Measurements from ENCODE around the gene ZSWIM5. TPM values are rescaled to one million over a fixed set of nuclear protein-coding genes. Genes with fewer than 3 reads are reported as not detected.
A peak's percentile ranks its signal among the peaks of the same experiment; 100 is the strongest.

Gene ZSWIM5
- total RNA-seq, 4 donors from 2014 or later, result 0.53 to 1.3 (median 0.81) TPM

DNA sequence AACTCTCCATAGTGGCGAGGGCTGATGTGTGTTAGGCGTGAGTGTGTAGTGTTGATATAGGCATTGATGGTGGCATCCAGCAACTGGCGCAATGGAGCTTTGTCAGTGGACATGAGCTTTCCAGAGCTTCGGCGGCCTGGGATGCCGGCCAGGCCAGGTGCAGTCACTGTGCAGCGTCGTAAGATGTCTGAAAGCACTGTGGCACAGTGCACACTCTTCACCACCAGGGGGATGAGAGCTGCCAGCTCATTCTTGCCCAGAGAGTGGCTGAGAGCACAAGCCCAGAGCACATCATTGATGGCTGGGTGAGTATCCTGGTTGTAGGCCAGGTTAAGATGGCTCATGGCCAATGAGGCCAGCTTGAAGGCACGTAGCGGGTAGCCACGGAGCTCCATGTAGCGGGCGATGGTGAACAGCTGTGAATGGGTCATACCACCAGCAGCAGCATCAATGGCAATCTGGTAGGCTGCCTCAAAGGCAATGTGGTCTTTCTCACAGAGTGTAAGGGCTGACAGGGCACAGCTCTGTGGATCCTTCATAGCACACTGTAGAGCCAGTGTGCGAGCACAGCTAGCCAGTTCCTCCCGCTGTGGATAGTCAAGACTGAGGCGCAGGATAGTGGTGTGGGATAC, 187.7 kb downstream of the ZSWIM5 start:
- TF ChIP-seq CTCF (IDR thresholded peaks at IDR 0.05 in 4 of 5, conservative IDR thresholded peaks at IDR 0.05 in 1 of 5) (peak in 4 of 5 experiments; percentile 35 to 52 (median 43)), POLR2A (IDR thresholded peaks at IDR 0.05) (no peak)
- H3K27ac ChIP-seq, result no peak overlapping the region
- H3K9me3 ChIP-seq, result no peaks in the 10 kb centered on the region
- peak in 1 of 2 donors; percentile 46 for ATAC-seq
- in situ Hi-C loops (cut with MboI; ENCODE audit: low sequenced_read_pairs in 4 of 4), result loop anchor here (5.0 to 25.0 kb wide), 7 partner anchors 279 to 546 kb away; partner anchors contain the start of genes TESK2 (in 3 of the 4) and AKR1A1 (in 2 of the 4)
- no peak overlapping the region for H3K4me3 ChIP-seq
- intact Hi-C loops (cut with DNase I; ENCODE audit: low total_unique reads), result loop anchor here (10.0 kb wide), 1 partner anchor 184 kb away; no protein-coding TSS in a partner anchor
- peaks cover 6 to 15% of the 10 kb centered on the region in 2 donors for H3K4me1 ChIP-seq
- H3K27me3 ChIP-seq, result no peaks in the 10 kb centered on the region
- no peak for DNase-seq
- H3K36me3 ChIP-seq, result peaks cover 0 to 12% of the 10 kb centered on the region in 2 donors

DNA sequence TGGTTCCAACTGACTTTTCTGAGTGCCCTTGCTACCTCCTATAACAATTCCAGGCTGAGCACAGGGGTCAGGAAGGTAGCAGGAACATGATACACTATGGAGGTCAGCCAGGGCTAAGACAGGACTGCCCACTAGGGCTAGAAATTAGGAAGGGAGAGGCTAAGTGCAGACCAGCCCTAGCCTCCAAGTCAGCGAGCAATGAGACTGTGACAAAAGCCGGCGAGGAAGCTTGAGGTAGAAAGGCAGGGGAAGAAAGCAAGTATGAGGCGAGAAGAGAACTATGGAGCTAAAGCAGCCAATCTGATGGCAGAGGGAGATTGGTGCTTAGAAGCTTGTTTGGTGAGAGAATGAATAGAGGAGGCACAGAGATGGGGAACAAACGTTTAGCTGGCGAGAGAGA, 189.6 kb downstream of the ZSWIM5 start:
- in situ Hi-C loops (cut with MboI; ENCODE audit: low sequenced_read_pairs in 4 of 4) (loop anchor here (5.0 to 25.0 kb wide), 7 partner anchors 281 to 548 kb away; partner anchors contain the start of genes TESK2 (in 3 of the 4) and AKR1A1 (in 2 of the 4)), intact Hi-C loops (cut with DNase I; ENCODE audit: low total_unique reads) (loop anchor here (10.0 kb wide), 1 partner anchor 182 kb away; no protein-coding TSS in a partner anchor)
- no peak overlapping the region for H3K27ac ChIP-seq
- H3K9me3 ChIP-seq, result no peaks in the 10 kb centered on the region
- H3K27me3 ChIP-seq, result no peaks in the 10 kb centered on the region
- H3K36me3 ChIP-seq, result peaks cover 0 to 19% of the 10 kb centered on the region in 2 donors
- no peak for DNase-seq
- TF ChIP-seq POLR2A (IDR thresholded peaks at IDR 0.05) (no peak), CTCF (IDR thresholded peaks at IDR 0.05 in 4 of 5, conservative IDR thresholded peaks at IDR 0.05 in 1 of 5) (no peak)
- no peak overlapping the region for H3K4me3 ChIP-seq
- ATAC-seq, result no peak
- H3K4me1 ChIP-seq, result peaks cover 19 to 26% of the 10 kb centered on the region in 2 donors

DNA sequence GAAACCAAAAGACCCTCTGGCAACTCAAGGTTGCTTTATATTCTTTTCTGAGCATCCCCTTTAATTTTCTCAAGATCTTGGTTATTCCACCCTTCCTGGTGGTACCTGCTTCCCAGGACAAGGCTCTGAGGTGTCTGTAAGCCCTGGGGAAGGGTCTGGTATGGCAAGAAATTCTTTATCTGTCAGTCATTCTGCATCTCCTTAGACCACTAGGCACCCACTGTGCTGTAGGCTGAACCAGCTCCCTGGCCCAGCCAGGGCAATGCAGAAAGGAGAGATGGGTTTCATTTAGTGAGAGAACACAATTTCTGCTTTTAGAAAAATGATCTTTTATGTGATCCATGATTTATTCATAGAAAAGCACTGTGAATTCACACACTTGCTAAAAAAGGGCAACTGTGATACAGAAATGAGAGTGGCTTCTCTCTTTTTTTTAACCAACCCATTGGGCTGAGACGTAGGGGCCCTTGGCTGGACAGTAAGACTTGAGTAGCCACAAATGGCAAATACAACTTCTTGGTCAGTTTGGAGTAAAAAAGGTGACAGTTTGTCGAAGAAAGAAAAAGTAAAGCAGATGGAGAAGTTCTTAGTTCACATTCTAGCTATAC, 190.2 kb downstream of the ZSWIM5 start:
- Histone ChIP-seq H3K4me3 (no peak overlapping the region), H3K36me3 (peaks cover 0 to 19% of the 10 kb centered on the region in 2 donors), H3K9me3 (no peaks in the 10 kb centered on the region), H3K27ac (no peak overlapping the region), H3K27me3 (no peaks in the 10 kb centered on the region), H3K4me1 (peaks cover 24 to 32% of the 10 kb centered on the region in 2 donors)
- intact Hi-C loops (cut with DNase I; ENCODE audit: low total_unique reads) (loop anchor here (10.0 kb wide), 1 partner anchor 181 kb away; no protein-coding TSS in a partner anchor), in situ Hi-C loops (cut with MboI; ENCODE audit: low sequenced_read_pairs in 4 of 4) (loop anchor here (5.0 to 25.0 kb wide), 7 partner anchors 281 to 549 kb away; partner anchors contain the start of genes TESK2 (in 3 of the 4) and AKR1A1 (in 2 of the 4))
- ATAC-seq (no peak), DNase-seq (no peak)
- no peak for TF ChIP-seq CTCF (IDR thresholded peaks at IDR 0.05 in 4 of 5, conservative IDR thresholded peaks at IDR 0.05 in 1 of 5)
- no peak for TF ChIP-seq POLR2A (IDR thresholded peaks at IDR 0.05)

GRCh38 chr1:45015683-45016082, 190.7 kb downstream of the ZSWIM5 start:
- in situ Hi-C loops (cut with MboI; ENCODE audit: low sequenced_read_pairs in 4 of 4) (loop anchor here (5.0 to 25.0 kb wide), 7 partner anchors 282 to 549 kb away; partner anchors contain the start of genes TESK2 (in 3 of the 4) and AKR1A1 (in 2 of the 4)), intact Hi-C loops (cut with DNase I; ENCODE audit: low total_unique reads) (loop anchor here (10.0 kb wide), 1 partner anchor 181 kb away; no protein-coding TSS in a partner anchor)
- Histone ChIP-seq H3K27me3 (no peaks in the 10 kb centered on the region), H3K4me1 (peaks cover 24 to 32% of the 10 kb centered on the region in 2 donors), H3K36me3 (peaks cover 0 to 19% of the 10 kb centered on the region in 2 donors), H3K27ac (no peak overlapping the region), H3K9me3 (no peaks in the 10 kb centered on the region), H3K4me3 (no peak overlapping the region)
- DNase-seq, result no peak
- TF ChIP-seq CTCF (IDR thresholded peaks at IDR 0.05 in 4 of 5, conservative IDR thresholded peaks at IDR 0.05 in 1 of 5), result no peak
- ATAC-seq, result no peak

All from gastrocnemius medialis (tissue), 4 donors.